Ectodermal cell (in vitro differentiated cells): ENCODE results near the gene FUT9.

ENCODE experiments used
- H3K27ac ChIP-seq: 2 replicates; pipeline ENCODE4 v1.7.0; 2013; ENCODE audit warnings: mild to moderate bottlenecking, low read depth, low read length; ENCODE audit not compliant: insufficient read depth, poor library complexity, severe bottlenecking
- H3K27me3 ChIP-seq: 2 replicates; pipeline ENCODE4 v1.7.0; 2013; ENCODE audit warnings: mild to moderate bottlenecking, low read length; ENCODE audit not compliant: insufficient read depth, control insufficient read depth, poor library complexity, severe bottlenecking
- H3K36me3 ChIP-seq: one replicate; pipeline ENCODE4 v1.7.0; 2013; ENCODE audit warnings: low read length; ENCODE audit not compliant: control insufficient read depth, insufficient read depth
- H3K4me1 ChIP-seq: one replicate; pipeline ENCODE4 v1.7.0; 2013; ENCODE audit warnings: low read length; ENCODE audit not compliant: control insufficient read depth, insufficient read depth
- H3K4me3 ChIP-seq: 2 replicates; pipeline ENCODE4 v1.7.0; 2013; ENCODE audit warnings: low read depth, low read length, control low read depth; ENCODE audit not compliant: insufficient read depth
- H3K9me3 ChIP-seq: 2 replicates; pipeline ENCODE4 v1.7.0; 2013; ENCODE audit warnings: mild to moderate bottlenecking, low read length, moderate library complexity; ENCODE audit not compliant: control insufficient read depth
- WGBS, 2 experiments: methylation state at CpG; one replicate each; pipeline ENCODE4 v1.1.7; 2013; ENCODE audit warnings: missing lambda C conversion rate in 2 of 2; 5-methylcytosine and 5-hydroxymethylcytosine counted together

The FUT9 gene

GRCh38 chr6:96157018-96157565 is 141.3 kb downstream of the FUT9 start:
- Histone ChIP-seq H3K9me3 (no peaks in the 10 kb centered on the region), H3K27me3 (no peaks in the 10 kb centered on the region), H3K4me1 (no peaks in the 10 kb centered on the region), H3K4me3 (no peak overlapping the region), H3K36me3 (no peaks in the 10 kb centered on the region), H3K27ac (no peak overlapping the region)
- WGBS, 2 experiments: 65 to 79% methylated on average over 2 to 3 of the region's 3 CpGs

GRCh38 chr6:96162711-96163120 is 146.9 kb downstream of the FUT9 start:
- H3K9me3 ChIP-seq: no peaks in the 10 kb centered on the region
- no peaks in the 10 kb centered on the region for H3K27me3 ChIP-seq
- 16 to 18% methylated on average over 1 to 2 of the region's 2 CpGs for WGBS, 2 experiments
- H3K27ac ChIP-seq: no peak overlapping the region
- peaks cover 4% of the 10 kb centered on the region for H3K4me1 ChIP-seq
- no peaks in the 10 kb centered on the region for H3K36me3 ChIP-seq
- H3K4me3 ChIP-seq: no peak overlapping the region

GRCh38 chr6:96164802-96165201 is 149.0 kb downstream of the FUT9 start:
- Histone ChIP-seq H3K4me3 (no peak overlapping the region), H3K9me3 (no peaks in the 10 kb centered on the region), H3K36me3 (no peaks in the 10 kb centered on the region), H3K27ac (no peak overlapping the region), H3K27me3 (no peaks in the 10 kb centered on the region), H3K4me1 (peaks cover 4% of the 10 kb centered on the region)

- WGBS, 2 experiments: 93 to 96% methylated on average over 2 of the region's 2 CpGs
- H3K27ac ChIP-seq: no peak overlapping the region
- no peaks in the 10 kb centered on the region for H3K27me3 ChIP-seq
- no peak overlapping the region for H3K4me3 ChIP-seq
- H3K4me1 ChIP-seq: no peaks in the 10 kb centered on the region
- no peaks in the 10 kb centered on the region for H3K36me3 ChIP-seq
- no peaks in the 10 kb centered on the region for H3K9me3 ChIP-seq
Measured at GRCh38 chr6:96171112-96171511, 155.3 kb downstream of the FUT9 start.

GRCh38 chr6:96184798-96185197 is 169.0 kb downstream of the FUT9 start:
- H3K9me3 ChIP-seq: no peaks in the 10 kb centered on the region
- 0% methylated on average over 1 of the region's 2 CpGs for WGBS, 2 experiments
- H3K36me3 ChIP-seq: no peaks in the 10 kb centered on the region
- no peaks in the 10 kb centered on the region for H3K27me3 ChIP-seq
- H3K4me3 ChIP-seq: no peak overlapping the region
- no peak overlapping the region for H3K27ac ChIP-seq
- no peaks in the 10 kb centered on the region for H3K4me1 ChIP-seq

- Histone ChIP-seq H3K36me3 (no peaks in the 10 kb centered on the region), H3K27ac (no peak overlapping the region), H3K4me3 (no peak overlapping the region), H3K4me1 (no peaks in the 10 kb centered on the region), H3K9me3 (no peaks in the 10 kb centered on the region), H3K27me3 (no peaks in the 10 kb centered on the region)
- 100% methylated on average over 1 of the region's 2 CpGs; no CpG with 5 or more reads in 1 of the 2 experiments for WGBS, 2 experiments
Measured at GRCh38 chr6:96186094-96186493, 170.3 kb downstream of the FUT9 start.

GRCh38 chr6:96186516-96187195 is 170.9 kb downstream of the FUT9 start:
- WGBS, 2 experiments: 44 to 50% methylated on average over 2 of the region's 2 CpGs
- no peak overlapping the region for H3K4me3 ChIP-seq
- no peaks in the 10 kb centered on the region for H3K27me3 ChIP-seq
- no peaks in the 10 kb centered on the region for H3K36me3 ChIP-seq
- no peaks in the 10 kb centered on the region for H3K4me1 ChIP-seq
- H3K9me3 ChIP-seq: no peaks in the 10 kb centered on the region
- no peak overlapping the region for H3K27ac ChIP-seq

GRCh38 chr6:96194675-96195074 is 178.9 kb downstream of the FUT9 start:
- WGBS, 2 experiments: 52 to 58% methylated on average over 1 of the region's 1 CpG
- Histone ChIP-seq H3K4me3 (no peak overlapping the region), H3K27me3 (no peaks in the 10 kb centered on the region), H3K9me3 (no peaks in the 10 kb centered on the region), H3K36me3 (no peaks in the 10 kb centered on the region), H3K4me1 (no peaks in the 10 kb centered on the region), H3K27ac (no peak overlapping the region)

GRCh38 chr6:96195272-96195671 is 179.5 kb downstream of the FUT9 start:
- Histone ChIP-seq H3K27ac (no peak overlapping the region), H3K27me3 (no peaks in the 10 kb centered on the region), H3K9me3 (no peaks in the 10 kb centered on the region), H3K36me3 (no peaks in the 10 kb centered on the region), H3K4me1 (no peaks in the 10 kb centered on the region), H3K4me3 (no peak overlapping the region)
- 94 to 97% methylated on average over 3 of the region's 3 CpGs for WGBS, 2 experiments

- H3K27ac ChIP-seq: no peak overlapping the region
- no peaks in the 10 kb centered on the region for H3K9me3 ChIP-seq
- H3K4me1 ChIP-seq: no peaks in the 10 kb centered on the region
- no peaks in the 10 kb centered on the region for H3K36me3 ChIP-seq
- WGBS, 2 experiments: 87% methylated on average over 2 of the region's 3 CpGs
- H3K4me3 ChIP-seq: no peak overlapping the region
- no peaks in the 10 kb centered on the region for H3K27me3 ChIP-seq
Measured at GRCh38 chr6:96196633-96197032, 180.9 kb downstream of the FUT9 start.
